K562 treated with DMSO at 1 percent for 4 hours (cell line): ENCODE results near the gene GDAP1L1. TPM values are rescaled to one million over a fixed set of nuclear protein-coding genes. Genes with fewer than 3 reads are reported as not detected.

ENCODE experiments used
- total RNA-seq: library from RNA; unstranded; fragments of 300-600 nt; gene quantifications from 2 replicates; pipeline ENCODE4 v1.2.3, GENCODE V29; 2022; ENCODE audit not compliant: insufficient read depth

The GDAP1L1 gene
- 0.52 and 1.4 TPM in 2 replicates for total RNA-seq

GRCh38 chr20:44247131-44247571 is at the start of gene GDAP1L1:
Gene GDAP1L1 (plus strand): TSS chr20:44247308. CDS start chr20:44247335, 27 bp downstream.

GRCh38 chr20:44210406-44211176 is 36.5 kb upstream of the GDAP1L1 start, which contains the start of gene OSER1:
Gene OSER1 (minus strand): TSS chr20:44210771. CDS start chr20:44206957, 3,814 bp downstream.

GRCh38 chr20:44310664-44311639 is 63.8 kb downstream of the GDAP1L1 start, which contains the start of gene FITM2:
Gene FITM2 (minus strand): TSS chr20:44311202. CDS start chr20:44311148, 54 bp downstream.

Other genes with a start within 250 kb of the GDAP1L1 start
- gene JPH2, start 60.1 kb upstream of the GDAP1L1 start, total RNA-seq = not detected in 2 replicates
- 23.5 and 32.4 TPM in 2 replicates for gene OSER1, start 36.5 kb upstream of the GDAP1L1 start, total RNA-seq
- 2.0 and 2.1 TPM in 2 replicates for gene FITM2, start 63.9 kb downstream of the GDAP1L1 start, total RNA-seq
- not detected in 2 replicates for gene R3HDML, start 89.7 kb downstream of the GDAP1L1 start, total RNA-seq
- 0.35 TPM in 1 of 2 replicates, not detected in the other for gene HNF4A, start 108.4 kb downstream of the GDAP1L1 start, total RNA-seq
- 1.3 and 4.1 TPM in 2 replicates for gene TTPAL, start 228.6 kb downstream of the GDAP1L1 start, total RNA-seq